SK-N-SH treated with all-trans-retinoic acid at 6 μM for 48 hours (cell line): ENCODE results near the gene DENND4C.
"Not testable (repeated sequence)": the region's sequence is repeated elsewhere in the genome, so short reads cannot be mapped to it uniquely, and the experiment has no call there.

Experiments used
- ATAC-seq: fragments of 200-7000 bp; cut with Tn5 transposase; 3 replicates; pipeline ENCODE4 v1.9.1; 2020; ENCODE audit warnings: mild to moderate bottlenecking, moderate library complexity
- ARNTL ChIP-seq: fragments of 450-650 bp; formaldehyde crosslinking; IDR thresholded peaks from 2 replicates; pipeline ENCODE4 v1.5.0; 2020; ENCODE audit warnings: low read depth, mild to moderate bottlenecking, moderate library complexity, borderline replicate concordance
- BACH2 ChIP-seq: fragments of 250-450 bp; sonication (Bioruptor Pico); IDR thresholded peaks from 2 replicates; pipeline ENCODE4 v1.9.0; 2021; ENCODE audit warnings: mild to moderate bottlenecking, borderline replicate concordance
- CSDC2 ChIP-seq: fragments of 250-450 bp; sonication (Bioruptor Pico); IDR thresholded peaks from 2 replicates; pipeline ENCODE4 v1.5.0; 2020; ENCODE audit warnings: mild to moderate bottlenecking, moderate library complexity
- ESRRG ChIP-seq: fragments of 250-450 bp; sonication (Bioruptor Pico); IDR thresholded peaks from 2 replicates; pipeline ENCODE4 v1.6.1; 2021; ENCODE audit warnings: mild to moderate bottlenecking
- GLIS3 ChIP-seq: fragments of 250-450 bp; sonication (Bioruptor Pico); IDR thresholded peaks from 2 replicates; pipeline ENCODE4 v1.5.0; 2020; ENCODE audit warnings: mild to moderate bottlenecking, moderate library complexity
- ISL1 ChIP-seq: fragments of 250-450 bp; sonication (Bioruptor Pico); IDR thresholded peaks from 2 replicates; pipeline ENCODE4 v2.1.2; 2022; ENCODE audit warnings: mild to moderate bottlenecking, moderate library complexity
- OSR1 ChIP-seq: fragments of 250-450 bp; sonication (Bioruptor Pico); IDR thresholded peaks from 2 replicates; pipeline ENCODE4 v1.8.0; 2022; ENCODE audit warnings: moderate library complexity, mild to moderate bottlenecking, inconsistent platforms
- RARB ChIP-seq: fragments of 250-450 bp; sonication (Bioruptor Pico); IDR thresholded peaks from 2 replicates; pipeline ENCODE4 v1.8.0; 2021; ENCODE audit warnings: mild to moderate bottlenecking, moderate library complexity
- SNAI2 ChIP-seq: fragments of 250-450 bp; sonication (Bioruptor Pico); IDR thresholded peaks from 2 replicates; pipeline ENCODE4 v1.5.0; 2020; ENCODE audit warnings: mild to moderate bottlenecking, moderate library complexity
- TCF4 ChIP-seq: fragments of 250-450 bp; sonication (Bioruptor Pico); IDR thresholded peaks from 2 replicates; pipeline ENCODE4 v1.8.0; 2021; ENCODE audit warnings: mild to moderate bottlenecking, moderate library complexity, borderline replicate concordance
- TOX ChIP-seq: fragments of 250-450 bp; sonication (Bioruptor Pico); IDR thresholded peaks from 2 replicates; pipeline ENCODE4 v1.8.0; 2021; ENCODE audit warnings: mild to moderate bottlenecking, moderate library complexity, borderline replicate concordance
- ZFP3 ChIP-seq: fragments of 250-450 bp; sonication (Bioruptor Pico); IDR thresholded peaks from 2 replicates; pipeline ENCODE4 v1.5.0; 2020; ENCODE audit warnings: mild to moderate bottlenecking, moderate library complexity
- ZFP30 ChIP-seq: fragments of 450-650 bp; formaldehyde crosslinking; IDR thresholded peaks from 2 replicates; pipeline ENCODE4 v1.5.0; 2022; ENCODE audit warnings: mild to moderate bottlenecking, moderate library complexity
- ZNF565 ChIP-seq: fragments of 450-650 bp; formaldehyde crosslinking; conservative IDR thresholded peaks from 2 replicates; pipeline ENCODE4 v1.5.0; 2020; ENCODE audit warnings: low read depth, mild to moderate bottlenecking, moderate library complexity
- ZNF70 ChIP-seq: fragments of 450-650 bp; formaldehyde crosslinking; IDR thresholded peaks from 2 replicates; pipeline ENCODE4 v1.5.0; 2020; ENCODE audit warnings: mild to moderate bottlenecking, moderate library complexity
- ZNF8 ChIP-seq: fragments of 450-650 bp; formaldehyde crosslinking; IDR thresholded peaks from 2 replicates; pipeline ENCODE4 v1.5.0; 2020; ENCODE audit warnings: mild to moderate bottlenecking, moderate library complexity
- TF ChIP-seq, protein P1 (sequence below): fragments of 250-450 bp; sonication (Bioruptor Pico); IDR thresholded peaks from 2 replicates; pipeline ENCODE4 v1.8.0; 2020; ENCODE audit warnings: mild to moderate bottlenecking, moderate library complexity, borderline replicate concordance
- TF ChIP-seq, protein P2 (sequence below): fragments of 250-450 bp; sonication (Bioruptor Pico); IDR thresholded peaks from 2 replicates; pipeline ENCODE4 v1.8.0; 2021; ENCODE audit warnings: low read depth, mild to moderate bottlenecking, moderate library complexity, borderline replicate concordance
- TF ChIP-seq, protein P3 (sequence below): fragments of 250-450 bp; sonication (Bioruptor Pico); IDR thresholded peaks from 2 replicates; pipeline ENCODE4 v1.5.1; 2020; ENCODE audit warnings: low read depth, mild to moderate bottlenecking, moderate library complexity
- TF ChIP-seq, protein P4 (sequence below): fragments of 250-450 bp; sonication (Bioruptor Pico); IDR thresholded peaks from 2 replicates; pipeline ENCODE4 v1.5.0; 2020; ENCODE audit warnings: mild to moderate bottlenecking, moderate library complexity

The DENND4C gene

DNA sequence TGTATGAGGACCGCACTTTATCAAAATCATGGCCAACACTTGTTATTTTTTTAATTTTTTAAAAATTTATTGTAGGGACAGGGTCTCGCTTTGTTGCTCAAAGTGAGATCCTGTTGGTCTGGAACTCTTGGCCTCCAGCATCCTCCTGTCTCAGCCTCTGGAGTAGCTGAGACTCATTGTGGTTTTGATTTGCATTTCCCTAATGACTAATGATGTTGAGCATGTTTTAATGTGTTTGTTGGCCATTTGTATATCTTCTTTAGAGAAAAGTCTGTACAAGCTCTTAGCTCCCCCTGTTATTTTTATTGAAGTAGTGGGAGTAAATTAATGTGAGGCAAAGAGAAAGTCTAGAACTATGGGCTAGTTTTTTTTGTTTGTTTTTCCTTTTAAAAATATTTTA, 151.2 kb downstream of the DENND4C start:
- no peak for ATAC-seq
- TF ChIP-seq, protein P1, sequence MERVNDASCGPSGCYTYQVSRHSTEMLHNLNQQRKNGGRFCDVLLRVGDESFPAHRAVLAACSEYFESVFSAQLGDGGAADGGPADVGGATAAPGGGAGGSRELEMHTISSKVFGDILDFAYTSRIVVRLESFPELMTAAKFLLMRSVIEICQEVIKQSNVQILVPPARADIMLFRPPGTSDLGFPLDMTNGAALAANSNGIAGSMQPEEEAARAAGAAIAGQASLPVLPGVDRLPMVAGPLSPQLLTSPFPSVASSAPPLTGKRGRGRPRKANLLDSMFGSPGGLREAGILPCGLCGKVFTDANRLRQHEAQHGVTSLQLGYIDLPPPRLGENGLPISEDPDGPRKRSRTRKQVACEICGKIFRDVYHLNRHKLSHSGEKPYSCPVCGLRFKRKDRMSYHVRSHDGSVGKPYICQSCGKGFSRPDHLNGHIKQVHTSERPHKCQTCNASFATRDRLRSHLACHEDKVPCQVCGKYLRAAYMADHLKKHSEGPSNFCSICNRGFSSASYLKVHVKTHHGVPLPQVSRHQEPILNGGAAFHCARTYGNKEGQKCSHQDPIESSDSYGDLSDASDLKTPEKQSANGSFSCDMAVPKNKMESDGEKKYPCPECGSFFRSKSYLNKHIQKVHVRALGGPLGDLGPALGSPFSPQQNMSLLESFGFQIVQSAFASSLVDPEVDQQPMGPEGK (CRISPR knock-in tag), result no peak
- TF ChIP-seq, protein P2, sequence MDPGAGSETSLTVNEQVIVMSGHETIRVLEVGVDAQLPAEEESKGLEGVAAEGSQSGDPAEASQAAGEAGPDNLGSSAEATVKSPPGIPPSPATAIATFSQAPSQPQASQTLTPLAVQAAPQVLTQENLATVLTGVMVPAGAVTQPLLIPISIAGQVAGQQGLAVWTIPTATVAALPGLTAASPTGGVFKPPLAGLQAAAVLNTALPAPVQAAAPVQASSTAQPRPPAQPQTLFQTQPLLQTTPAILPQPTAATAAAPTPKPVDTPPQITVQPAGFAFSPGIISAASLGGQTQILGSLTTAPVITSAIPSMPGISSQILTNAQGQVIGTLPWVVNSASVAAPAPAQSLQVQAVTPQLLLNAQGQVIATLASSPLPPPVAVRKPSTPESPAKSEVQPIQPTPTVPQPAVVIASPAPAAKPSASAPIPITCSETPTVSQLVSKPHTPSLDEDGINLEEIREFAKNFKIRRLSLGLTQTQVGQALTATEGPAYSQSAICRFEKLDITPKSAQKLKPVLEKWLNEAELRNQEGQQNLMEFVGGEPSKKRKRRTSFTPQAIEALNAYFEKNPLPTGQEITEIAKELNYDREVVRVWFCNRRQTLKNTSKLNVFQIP (CRISPR knock-in tag), result no peak
- no peak for TF ChIP-seq ARNTL (CRISPR knock-in tag)
- TF ChIP-seq ZNF70 (CRISPR knock-in tag), result no peak
- TF ChIP-seq ZNF565 (CRISPR knock-in tag), result no peak
- no peak for TF ChIP-seq TOX
- TF ChIP-seq ZFP3, result no peak
- no peak for TF ChIP-seq GLIS3

DNA sequence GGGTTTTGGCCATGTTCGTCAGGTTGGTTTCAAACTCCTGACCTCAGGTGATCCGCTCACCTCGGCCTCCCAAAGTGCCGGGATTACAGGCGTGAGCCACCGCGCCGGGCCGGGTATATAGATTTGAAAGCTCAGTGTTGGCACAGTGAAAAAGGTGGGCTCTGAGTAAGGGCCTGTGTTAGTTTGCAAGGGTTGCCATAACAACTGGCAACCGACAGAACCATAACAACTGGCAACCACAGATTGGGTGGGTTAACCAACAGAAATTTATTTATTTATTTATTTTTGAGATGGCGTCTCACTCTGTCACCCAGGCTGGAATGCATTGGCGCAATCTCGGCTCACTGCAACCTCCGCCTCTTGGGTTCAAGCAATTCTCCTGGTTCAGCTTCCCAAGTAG, 154.7 kb downstream of the DENND4C start:
- not testable (repeated sequence) for ATAC-seq

DNA sequence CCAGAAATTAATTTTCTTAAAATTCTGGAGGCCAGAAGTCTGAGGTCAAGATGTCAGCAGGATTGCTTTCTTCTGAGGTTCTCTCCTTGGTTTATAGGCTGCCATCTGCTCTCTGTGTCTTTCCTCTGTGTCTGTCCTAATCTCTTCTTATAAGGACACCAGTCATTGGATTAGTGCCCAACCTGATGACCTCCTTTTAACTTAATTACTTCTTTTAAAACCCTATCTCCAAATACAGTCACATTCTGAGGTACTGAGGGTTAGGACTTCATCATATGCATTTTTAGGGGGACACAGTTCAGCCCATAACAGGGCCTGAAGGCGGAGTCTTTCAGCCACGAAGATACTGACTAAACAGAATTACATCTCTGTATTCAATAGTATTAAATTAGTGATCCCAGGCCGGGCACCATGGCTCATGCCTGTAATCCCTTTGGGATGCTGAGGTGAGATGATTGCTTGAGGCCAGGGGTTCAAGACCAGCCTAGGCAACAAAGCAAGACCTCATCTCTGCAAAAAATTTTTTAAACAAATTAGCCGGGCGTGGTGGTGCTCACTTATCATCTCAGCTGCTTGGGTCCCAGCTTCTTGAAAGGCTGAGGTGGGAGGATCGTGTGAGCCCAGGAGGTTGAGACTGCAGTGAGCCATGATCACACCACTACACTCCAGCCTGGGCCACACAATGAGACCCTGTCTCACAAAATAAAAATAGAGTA, 155.5 kb downstream of the DENND4C start:
- TF ChIP-seq ISL1 (CRISPR knock-in tag), result no peak
- TF ChIP-seq SNAI2, result no peak
- TF ChIP-seq ZNF70 (CRISPR knock-in tag), result no peak
- TF ChIP-seq, protein P1 (CRISPR knock-in tag), result no peak
- no peak for TF ChIP-seq OSR1
- no peak for TF ChIP-seq TCF4 (CRISPR knock-in tag)
- TF ChIP-seq ESRRG, result no peak
- TF ChIP-seq, protein P3, sequence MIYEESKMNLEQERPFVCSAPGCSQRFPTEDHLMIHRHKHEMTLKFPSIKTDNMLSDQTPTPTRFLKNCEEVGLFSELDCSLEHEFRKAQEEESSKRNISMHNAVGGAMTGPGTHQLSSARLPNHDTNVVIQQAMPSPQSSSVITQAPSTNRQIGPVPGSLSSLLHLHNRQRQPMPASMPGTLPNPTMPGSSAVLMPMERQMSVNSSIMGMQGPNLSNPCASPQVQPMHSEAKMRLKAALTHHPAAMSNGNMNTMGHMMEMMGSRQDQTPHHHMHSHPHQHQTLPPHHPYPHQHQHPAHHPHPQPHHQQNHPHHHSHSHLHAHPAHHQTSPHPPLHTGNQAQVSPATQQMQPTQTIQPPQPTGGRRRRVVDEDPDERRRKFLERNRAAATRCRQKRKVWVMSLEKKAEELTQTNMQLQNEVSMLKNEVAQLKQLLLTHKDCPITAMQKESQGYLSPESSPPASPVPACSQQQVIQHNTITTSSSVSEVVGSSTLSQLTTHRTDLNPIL (CRISPR knock-in tag), result no peak
- no peak for TF ChIP-seq ARNTL (CRISPR knock-in tag)
- no peak for TF ChIP-seq TOX
- TF ChIP-seq CSDC2 (CRISPR knock-in tag), result no peak
- ATAC-seq, result no peak

DNA sequence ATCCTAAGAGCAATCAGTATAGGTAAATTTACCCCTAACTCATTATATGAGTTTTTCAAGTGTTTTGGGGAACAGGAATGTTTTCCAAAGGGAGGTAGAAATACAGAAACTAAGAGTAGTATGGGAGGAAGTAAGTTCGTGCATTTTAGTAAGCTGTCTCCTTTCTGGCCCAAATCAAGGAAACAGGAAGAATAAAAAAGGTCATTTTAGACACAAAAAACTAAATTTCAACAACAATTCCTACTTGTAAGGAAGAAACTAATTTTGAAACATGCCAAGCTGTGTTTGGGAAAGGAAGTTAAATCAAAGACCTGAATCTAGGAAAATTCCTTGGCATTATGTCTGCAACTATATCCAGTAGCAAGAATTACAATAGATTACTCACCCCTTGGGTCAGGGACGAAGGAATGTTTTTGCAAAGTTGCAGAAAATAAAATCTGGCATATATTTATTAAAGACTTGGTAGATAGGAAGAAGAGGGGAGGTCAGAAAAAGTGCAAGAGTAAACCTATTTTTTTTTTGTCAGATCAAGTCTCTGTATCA, 156.1 kb downstream of the DENND4C start:
- peak; percentile 60; the same call in 2 of the 3 replicates for ATAC-seq

More for the DNA sequence above, 156.1 kb downstream of the DENND4C start:
- TF ChIP-seq RARB (CRISPR knock-in tag) (no peak), ESRRG (no peak), ZNF8 (CRISPR knock-in tag) (no peak), CSDC2 (CRISPR knock-in tag) (no peak), ZFP30 (CRISPR knock-in tag) (no peak), BACH2 (CRISPR knock-in tag) (no peak), ZNF70 (CRISPR knock-in tag) (no peak), ZNF565 (CRISPR knock-in tag) (no peak), GLIS3 (no peak)
- TF ChIP-seq, protein P4, sequence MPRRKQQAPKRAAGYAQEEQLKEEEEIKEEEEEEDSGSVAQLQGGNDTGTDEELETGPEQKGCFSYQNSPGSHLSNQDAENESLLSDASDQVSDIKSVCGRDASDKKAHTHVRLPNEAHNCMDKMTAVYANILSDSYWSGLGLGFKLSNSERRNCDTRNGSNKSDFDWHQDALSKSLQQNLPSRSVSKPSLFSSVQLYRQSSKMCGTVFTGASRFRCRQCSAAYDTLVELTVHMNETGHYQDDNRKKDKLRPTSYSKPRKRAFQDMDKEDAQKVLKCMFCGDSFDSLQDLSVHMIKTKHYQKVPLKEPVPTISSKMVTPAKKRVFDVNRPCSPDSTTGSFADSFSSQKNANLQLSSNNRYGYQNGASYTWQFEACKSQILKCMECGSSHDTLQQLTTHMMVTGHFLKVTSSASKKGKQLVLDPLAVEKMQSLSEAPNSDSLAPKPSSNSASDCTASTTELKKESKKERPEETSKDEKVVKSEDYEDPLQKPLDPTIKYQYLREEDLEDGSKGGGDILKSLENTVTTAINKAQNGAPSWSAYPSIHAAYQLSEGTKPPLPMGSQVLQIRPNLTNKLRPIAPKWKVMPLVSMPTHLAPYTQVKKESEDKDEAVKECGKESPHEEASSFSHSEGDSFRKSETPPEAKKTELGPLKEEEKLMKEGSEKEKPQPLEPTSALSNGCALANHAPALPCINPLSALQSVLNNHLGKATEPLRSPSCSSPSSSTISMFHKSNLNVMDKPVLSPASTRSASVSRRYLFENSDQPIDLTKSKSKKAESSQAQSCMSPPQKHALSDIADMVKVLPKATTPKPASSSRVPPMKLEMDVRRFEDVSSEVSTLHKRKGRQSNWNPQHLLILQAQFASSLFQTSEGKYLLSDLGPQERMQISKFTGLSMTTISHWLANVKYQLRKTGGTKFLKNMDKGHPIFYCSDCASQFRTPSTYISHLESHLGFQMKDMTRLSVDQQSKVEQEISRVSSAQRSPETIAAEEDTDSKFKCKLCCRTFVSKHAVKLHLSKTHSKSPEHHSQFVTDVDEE (CRISPR knock-in tag), result no peak
- TF ChIP-seq, protein P2 (CRISPR knock-in tag), result no peak
